ENCODE measurements around the gene SYTL3.

Gene SYTL3

DNA sequence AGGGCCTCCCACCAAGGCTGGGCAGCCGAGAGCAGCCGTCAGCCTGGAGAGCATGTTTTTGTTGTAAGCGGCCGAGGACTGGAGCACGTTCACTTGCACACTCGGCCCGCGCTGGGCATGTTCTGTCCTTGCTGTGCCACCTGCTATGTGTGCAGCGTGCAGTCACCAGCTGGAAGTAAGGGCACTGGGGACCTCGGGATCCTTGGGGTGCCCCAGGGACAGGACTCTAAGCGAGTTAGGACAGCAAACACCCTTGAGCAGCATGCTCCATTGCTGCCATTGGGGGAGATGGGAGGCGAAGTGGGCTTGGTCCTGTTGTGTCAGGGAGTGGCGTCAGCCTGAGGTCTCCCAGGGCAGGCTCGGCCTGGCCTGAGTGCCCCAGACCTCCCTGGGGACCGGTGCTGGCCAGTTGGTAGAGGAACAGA lies 24.0 kb upstream of the SYTL3 start:
- H3K4me3 ChIP-seq (ENCODE audit: low read length): no peak overlapping the region
- TF ChIP-seq, protein P1, sequence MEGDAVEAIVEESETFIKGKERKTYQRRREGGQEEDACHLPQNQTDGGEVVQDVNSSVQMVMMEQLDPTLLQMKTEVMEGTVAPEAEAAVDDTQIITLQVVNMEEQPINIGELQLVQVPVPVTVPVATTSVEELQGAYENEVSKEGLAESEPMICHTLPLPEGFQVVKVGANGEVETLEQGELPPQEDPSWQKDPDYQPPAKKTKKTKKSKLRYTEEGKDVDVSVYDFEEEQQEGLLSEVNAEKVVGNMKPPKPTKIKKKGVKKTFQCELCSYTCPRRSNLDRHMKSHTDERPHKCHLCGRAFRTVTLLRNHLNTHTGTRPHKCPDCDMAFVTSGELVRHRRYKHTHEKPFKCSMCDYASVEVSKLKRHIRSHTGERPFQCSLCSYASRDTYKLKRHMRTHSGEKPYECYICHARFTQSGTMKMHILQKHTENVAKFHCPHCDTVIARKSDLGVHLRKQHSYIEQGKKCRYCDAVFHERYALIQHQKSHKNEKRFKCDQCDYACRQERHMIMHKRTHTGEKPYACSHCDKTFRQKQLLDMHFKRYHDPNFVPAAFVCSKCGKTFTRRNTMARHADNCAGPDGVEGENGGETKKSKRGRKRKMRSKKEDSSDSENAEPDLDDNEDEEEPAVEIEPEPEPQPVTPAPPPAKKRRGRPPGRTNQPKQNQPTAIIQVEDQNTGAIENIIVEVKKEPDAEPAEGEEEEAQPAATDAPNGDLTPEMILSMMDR (IDR thresholded peaks at IDR 0.05; ENCODE audit: insufficient read depth, low read depth, low read length, missing control alignments): no peak
- no peak for DNase-seq (ENCODE audit: low read depth)

DNA sequence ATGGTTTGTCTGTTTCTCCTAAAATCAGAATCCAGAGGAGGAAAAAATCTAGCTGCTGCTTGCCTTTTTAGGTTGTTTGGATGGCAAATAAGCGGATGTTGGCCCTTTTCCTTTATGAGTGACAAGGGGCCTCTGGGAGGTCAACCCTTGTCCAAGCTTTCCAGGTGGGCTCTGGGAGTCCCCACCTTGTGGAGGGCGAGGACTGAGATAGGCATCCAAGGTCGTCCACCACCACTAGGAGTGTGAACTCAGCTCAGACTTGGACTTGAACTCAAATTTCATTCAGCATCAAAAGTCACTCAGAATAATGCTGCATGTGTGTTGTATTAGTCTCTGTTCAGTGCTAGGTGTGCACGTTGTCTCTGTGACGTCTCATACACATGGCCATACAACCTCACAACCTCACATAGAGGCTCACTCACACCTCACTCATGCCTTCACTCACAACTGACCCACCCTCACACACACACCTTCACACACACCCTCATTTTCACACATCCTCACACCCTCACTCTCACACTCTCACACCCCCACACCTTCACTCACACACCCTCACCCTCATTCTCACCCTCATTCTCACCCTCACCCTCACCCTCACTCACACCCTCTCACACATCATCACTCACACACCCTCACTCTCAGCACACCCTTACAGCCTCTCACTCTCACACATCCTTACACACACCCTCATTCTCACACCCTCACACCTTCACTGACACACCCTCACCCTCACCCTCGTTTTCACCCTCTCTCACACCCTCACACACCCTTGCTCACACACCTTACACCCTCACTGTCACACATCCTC lies 23.3 kb upstream of the SYTL3 start:
- no peak overlapping the region for H3K4me3 ChIP-seq (ENCODE audit: low read length)
- DNase-seq (ENCODE audit: low read depth): no peak
- TF ChIP-seq, protein P1 (IDR thresholded peaks at IDR 0.05; ENCODE audit: insufficient read depth, low read depth, low read length, missing control alignments): no peak

DNA sequence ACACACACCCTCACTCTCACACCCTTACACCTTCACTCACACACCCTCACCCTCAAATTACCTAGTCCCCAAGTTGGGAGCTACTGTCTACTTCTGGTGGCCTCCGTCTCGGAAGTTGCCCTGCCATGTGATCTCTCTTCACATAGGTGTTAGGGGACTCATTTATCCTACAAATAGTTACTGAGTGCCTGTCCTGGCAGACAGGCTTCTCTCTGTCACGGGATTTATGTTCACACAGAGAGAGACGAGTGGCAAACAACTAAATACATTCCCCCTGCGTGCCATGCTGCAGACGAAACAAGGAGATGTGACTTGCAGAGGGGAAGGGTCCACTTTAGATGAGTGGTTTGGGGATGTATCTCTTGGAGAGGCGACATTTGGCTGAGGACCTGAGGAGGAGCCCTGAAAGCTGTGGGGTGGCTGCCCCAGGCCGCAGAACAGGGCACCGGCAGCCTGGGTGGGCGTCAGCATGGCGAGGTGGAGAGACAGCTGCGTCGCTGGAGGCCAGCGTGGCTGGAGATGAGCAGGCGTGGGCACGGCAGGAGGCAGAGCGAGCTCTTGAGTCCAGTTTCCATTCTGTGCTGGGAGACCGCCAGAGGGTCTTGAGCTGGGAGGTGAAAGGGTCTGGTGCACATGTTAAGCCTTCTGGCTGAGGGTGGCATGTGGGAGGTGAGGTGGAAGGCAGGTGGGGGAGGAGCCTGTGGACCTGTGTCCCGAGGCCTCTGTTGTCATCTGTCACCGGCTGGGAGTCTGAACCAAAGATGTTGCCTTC lies 22.5 kb upstream of the SYTL3 start:
- DNase-seq (ENCODE audit: low read depth): no peak
- H3K4me3 ChIP-seq (ENCODE audit: low read length): no peak overlapping the region
- TF ChIP-seq, protein P1 (IDR thresholded peaks at IDR 0.05; ENCODE audit: insufficient read depth, low read depth, low read length, missing control alignments): no peak

DNA sequence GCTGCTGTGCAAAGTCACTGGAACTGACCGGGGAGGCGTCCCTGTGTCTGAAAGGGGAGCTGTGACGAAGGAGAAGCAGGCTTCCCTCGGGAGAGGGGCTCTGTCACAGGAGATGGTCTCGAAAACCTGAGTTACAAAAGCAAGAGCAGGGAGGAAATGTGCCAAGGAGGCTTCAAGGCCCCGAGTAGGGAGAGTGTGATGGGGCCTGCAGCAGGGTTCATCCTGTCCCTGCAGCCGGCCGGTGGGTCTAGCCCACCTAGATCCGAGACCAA lies 22.0 kb upstream of the SYTL3 start:
- no peak for DNase-seq (ENCODE audit: low read depth)
- TF ChIP-seq, protein P1 (IDR thresholded peaks at IDR 0.05; ENCODE audit: insufficient read depth, low read depth, low read length, missing control alignments): no peak
- no peak overlapping the region for H3K4me3 ChIP-seq (ENCODE audit: low read length)

DNA sequence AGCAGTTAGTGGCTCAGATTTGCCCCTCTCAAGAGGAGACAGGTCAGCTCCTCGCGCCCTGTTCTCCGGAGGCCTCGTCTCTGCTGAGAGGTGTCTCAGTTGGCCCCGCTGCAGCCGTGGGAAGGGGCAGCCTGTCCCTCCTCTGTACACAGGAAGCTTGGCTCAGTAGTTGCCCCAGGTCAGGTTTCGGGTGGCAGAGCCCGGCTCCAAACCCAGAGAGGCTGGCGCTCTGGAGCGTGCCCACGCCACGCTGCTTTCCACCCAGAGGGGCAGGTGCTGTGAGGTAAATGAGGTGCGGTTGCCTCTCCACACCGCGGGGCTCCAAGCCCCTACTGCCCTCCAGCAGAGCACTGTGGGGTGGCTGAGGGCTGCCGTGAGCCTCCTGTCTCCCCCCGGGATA lies 21.3 kb upstream of the SYTL3 start:
- no peak overlapping the region for H3K4me3 ChIP-seq (ENCODE audit: low read length)
- DNase-seq (ENCODE audit: low read depth): no peak
- TF ChIP-seq, protein P1 (IDR thresholded peaks at IDR 0.05; ENCODE audit: insufficient read depth, low read depth, low read length, missing control alignments): no peak

DNA sequence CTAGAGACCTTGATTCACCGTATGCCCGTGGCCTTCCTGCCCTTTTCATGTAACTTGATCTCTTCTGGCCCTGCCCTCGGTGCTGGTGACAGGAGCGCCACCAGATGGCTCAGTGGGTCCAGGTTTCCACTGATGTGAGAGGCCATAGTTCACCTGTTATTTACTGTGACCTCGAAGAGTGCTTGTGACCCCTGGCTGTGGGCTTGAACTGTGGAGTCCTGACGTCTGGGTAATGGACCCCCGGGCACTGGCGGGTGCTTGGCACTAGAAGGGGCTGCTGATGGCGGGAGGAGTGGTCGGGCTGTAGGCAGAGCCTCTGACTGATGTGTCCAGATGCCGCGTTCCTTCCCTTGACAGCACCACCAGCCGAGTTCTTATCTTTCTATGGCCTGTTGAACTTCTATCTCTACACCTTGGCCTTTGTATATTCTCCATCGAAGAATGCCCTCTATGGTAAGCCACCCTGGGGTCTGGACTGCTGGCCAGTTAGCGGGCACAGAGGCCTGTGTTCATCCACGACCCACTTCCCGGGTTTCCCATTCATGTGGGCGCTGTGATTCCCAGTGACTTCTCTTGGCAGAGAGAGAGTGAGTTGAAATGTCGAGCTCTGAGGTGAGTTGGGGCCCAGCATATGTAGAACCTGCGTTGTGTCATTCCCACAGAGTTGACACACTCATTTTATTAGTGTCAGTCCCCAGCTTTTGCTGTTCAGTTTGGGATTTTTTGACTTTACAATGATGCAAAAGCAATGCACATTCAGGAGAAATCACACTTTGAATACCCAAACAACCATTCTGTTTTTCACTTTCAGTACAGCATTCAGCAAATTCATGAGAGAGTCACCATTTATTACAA lies 20.3 kb upstream of the SYTL3 start:
- DNase-seq (ENCODE audit: low read depth): no peak
- TF ChIP-seq, protein P1 (IDR thresholded peaks at IDR 0.05; ENCODE audit: insufficient read depth, low read depth, low read length, missing control alignments): no peak

More for the DNA sequence above, 20.3 kb upstream of the SYTL3 start:
- H3K4me3 ChIP-seq (ENCODE audit: low read length): no peak overlapping the region
